ENCODE data around the gene HACD4. TPM values are rescaled to one million over a fixed set of nuclear protein-coding genes. Genes with fewer than 3 reads are reported as not detected.

HACD4 gene
- total and polyA plus RNA-seq, 2 of the 13 experiments (the other 11 are each of a cell fraction or from before 2014, with no cell fraction given), result not detected

DNA sequence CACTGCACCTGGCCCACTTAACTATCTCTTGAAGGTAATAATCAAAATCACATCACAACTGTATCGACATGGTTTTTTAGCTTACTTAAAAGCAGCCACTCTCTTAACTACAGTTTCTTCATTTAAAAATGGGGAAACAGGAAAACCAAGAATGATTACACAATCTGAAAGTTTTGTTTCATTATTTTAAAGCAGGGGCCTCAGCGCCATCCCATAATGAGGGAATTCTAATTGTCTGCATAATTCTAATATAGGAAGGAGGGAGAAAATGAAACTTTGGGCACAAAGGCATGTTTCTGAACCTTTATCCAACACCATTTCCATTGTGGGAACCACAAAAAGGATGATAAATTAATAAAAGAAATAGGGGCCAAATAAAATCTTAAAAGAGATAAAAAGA, 7.6 kb downstream of the HACD4 start:
- Histone ChIP-seq H3K9ac (ENCODE audit: insufficient read depth, low read depth, low read length) (no peak overlapping the region), H3K4me1 (ENCODE audit: insufficient read depth, low read length) (no peaks in the 10 kb centered on the region), H3K4me2 (ENCODE audit: low read depth, low read length) (no peak overlapping the region), H3K27me3 (ENCODE audit: control insufficient read depth in 1 of 2, insufficient read depth in 2 of 2, low read length in 2 of 2) (no peaks in the 10 kb centered on the region), H3K79me2 (ENCODE audit: insufficient read depth, low read length) (no peaks in the 10 kb centered on the region), H2AFZ (ENCODE audit: low read length) (no peak overlapping the region), H3K9me3 (ENCODE audit: low read length) (no peaks in the 10 kb centered on the region), H3K36me3 (replicated peaks in 1 of 2; ENCODE audit: control insufficient read depth in 1 of 2, insufficient read depth in 2 of 2, low read length in 2 of 2) (no peaks in the 10 kb centered on the region), H3K4me3 (replicated peaks in 1 of 3; ENCODE audit: insufficient read depth in 1 of 3, low read depth in 2 of 3, low read length in 3 of 3) (no peak overlapping the region), H4K20me1 (ENCODE audit: insufficient read depth, low read length) (no peaks in the 10 kb centered on the region), H3K27ac (ENCODE audit: extremely low read length, insufficient read depth, low read length) (no peak overlapping the region)
- ATAC-seq (no peak), DNase-seq (ENCODE audit: low spot score) (no peak), FAIRE-seq (no peak)
- BruUV-seq (replicated peaks), result no TSS peak
- ChIA-PET POLR2A (no interaction called here), CTCF (ENCODE audit: low intra/inter-chr PET ratio, low total read pairs) (no interaction called here)
- intact Hi-C loops (cut with micrococcal nuclease; ENCODE audit: unreplicated experiment), result no loop called here
- in situ Hi-C loops (cut with HindIII; ENCODE audit: extremely low pct_ligation_motif_present, low pct_unique_long_range_greater_than_20kb), result no loop called here
- TF ChIP-seq ZNF101 (CRISPR knock-in tag; IDR thresholded peaks at IDR 0.05; ENCODE audit: borderline replicate concordance, low read depth) (no peak), ZBED4 (CRISPR knock-in tag; IDR thresholded peaks at IDR 0.05; ENCODE audit: borderline replicate concordance) (no peak), KLF16 (CRISPR knock-in tag; IDR thresholded peaks at IDR 0.05) (no peak), HOMEZ (CRISPR knock-in tag; IDR thresholded peaks at IDR 0.05; ENCODE audit: low read depth) (no peak), ZNF766 (CRISPR knock-in tag; IDR thresholded peaks at IDR 0.05; ENCODE audit: borderline replicate concordance) (no peak)
- 69% methylated on average over 2 of the region's 2 CpGs for WGBS (ENCODE audit: low lambda C conversion rate)
